HCT116 (cell line): Measurements from ENCODE around the gene CSNK1D. TPM values are rescaled to one million over a fixed set of nuclear protein-coding genes. Genes with fewer than 3 reads are reported as not detected.

Experiments used
- ATAC-seq: fragments of 200-7000 bp; cut with Tn5 transposase; 2 replicates; pipeline ENCODE4 v1.9.1; 2020; ENCODE audit warnings: mild to moderate bottlenecking, moderate library complexity
- BruUV-seq: library from RNA; stranded (reverse); fragments of 400-500 nt; replicated peaks from 2 replicates; lab custom pipeline; 2021; lab: Mats Ljungman, UMichigan
- CTCF ChIA-PET: fragments of 300-600 bp; sonication (Branson Sonifier 250); formaldehyde crosslinking; loops from one replicate; lab custom pipeline; 2021; ENCODE audit warnings: antibody characterized with exemption; lab: Charles Lee
- POLR2A ChIA-PET: fragments of 300-600, 350-600 bp; sonication (Branson Sonifier 250); formaldehyde crosslinking; loops from one replicate; lab custom pipeline; 2021; ENCODE audit warnings: antibody characterized with exemption; lab: Charles Lee
- RAD21 ChIA-PET, 2 experiments: fragments of 300-600 bp; sonication (Branson Sonifier 250); formaldehyde crosslinking; loops; one replicate each; lab custom pipeline; 2023; ENCODE audit warnings: low total read pairs in 2 of 2; ENCODE audit not compliant: uncharacterized antibody in 2 of 2, unreplicated experiment in 2 of 2, low non-redundant PET in 1 of 2; lab: Charles Lee
- DNase-seq: peaks from one replicate; pipeline ENCODE4 v3.0.0-alpha.2; 2010; ENCODE audit warnings: low read depth, low spot score
- H2AFZ ChIP-seq: fragments of 200-600 bp; shearing (Covaris generic), sonication (generic); 2 replicates; pipeline ENCODE4 v1.6.1; 2017; ENCODE audit warnings: low read depth, mixed run types, mixed read lengths, antibody characterized with exemption, low read length; ENCODE audit not compliant: poor library complexity, severe bottlenecking
- H3K27ac ChIP-seq: 2 replicates; pipeline ENCODE4 v1.5.1; 2012; ENCODE audit warnings: low read depth, low read length
- H3K27me3 ChIP-seq: fragments of 200-600 bp; sonication (generic); 2 replicates; pipeline ENCODE4 v1.6.1; 2016; ENCODE audit warnings: mixed run types, low read length, mixed read lengths; ENCODE audit not compliant: insufficient read depth
- H3K36me3 ChIP-seq, 2 experiments: fragments of 200-500 bp in 1 of 2; fragments of 200-600 bp in 1 of 2; sonication (Bioruptor generic) in 1 of 2; sonication (generic) in 1 of 2; 2 replicates each; pipeline versions ENCODE4 v1.5.1 to v1.6.1; 2014 to 2016; ENCODE audit warnings: low read length in 2 of 2, inconsistent platforms in 1 of 2, mixed read lengths in 1 of 2, mixed run types in 1 of 2; ENCODE audit not compliant: insufficient read depth in 2 of 2, control insufficient read depth in 1 of 2
- H3K4me1 ChIP-seq, 2 experiments: fragments of 200-600 bp in 1 of 2; sonication (generic) in 1 of 2; 2 replicates each; pipeline versions ENCODE4 v1.5.1 to v1.6.1; 2012 to 2017; ENCODE audit warnings: low read length in 2 of 2, inconsistent platforms in 1 of 2, mild to moderate bottlenecking in 1 of 2, mixed read lengths in 1 of 2, mixed run types in 1 of 2, moderate library complexity in 1 of 2; ENCODE audit not compliant: insufficient read depth in 2 of 2, control insufficient read depth in 1 of 2
- H3K4me2 ChIP-seq: fragments of 200-600 bp; sonication (generic); 2 replicates; pipeline ENCODE4 v1.6.1; 2017; ENCODE audit warnings: mixed run types, low read length, mixed read lengths
- H3K4me3 ChIP-seq, 2 experiments: fragments of 200-600 bp in 1 of 2; sonication (generic) in 1 of 2; replicated peaks in 1 of 2; 2 replicates each; pipeline ENCODE4 v1.5.1; 2011 to 2016; ENCODE audit warnings: low read length in 2 of 2, control low read depth in 1 of 2, low read depth in 1 of 2, mild to moderate bottlenecking in 1 of 2, mixed read lengths in 1 of 2, mixed run types in 1 of 2
- H3K79me2 ChIP-seq: fragments of 200-600 bp; sonication (generic); 2 replicates; pipeline ENCODE4 v1.6.1; 2017; ENCODE audit warnings: mild to moderate bottlenecking, mixed run types, low read length, moderate library complexity, mixed read lengths; ENCODE audit not compliant: insufficient read depth
- H3K9ac ChIP-seq: fragments of 200-600 bp; sonication (generic); 2 replicates; pipeline ENCODE4 v1.6.1; 2016; ENCODE audit warnings: low read length, mixed read lengths
- H3K9me2 ChIP-seq: fragments of 200-600 bp; sonication (generic), shearing (Covaris generic); 2 replicates; pipeline ENCODE4 v1.6.1; 2017; ENCODE audit warnings: mixed run types, mild to moderate bottlenecking, moderate library complexity; ENCODE audit not compliant: insufficient read depth
- H3K9me3 ChIP-seq, 2 experiments: fragments of 200-500 bp in 1 of 2; fragments of 200-600 bp in 1 of 2; sonication (Bioruptor generic) in 1 of 2; sonication (generic) in 1 of 2; 2 replicates each; pipeline ENCODE4 v1.6.1; 2014 to 2017; ENCODE audit warnings: low read length in 2 of 2, mixed read lengths in 2 of 2, inconsistent platforms in 1 of 2, low read depth in 1 of 2, mild to moderate bottlenecking in 1 of 2, mixed run types in 1 of 2, moderate library complexity in 1 of 2; ENCODE audit not compliant: control insufficient read depth in 1 of 2, insufficient read depth in 1 of 2
- H4K20me1 ChIP-seq: fragments of 200-600 bp; sonication (generic), shearing (Covaris generic); 2 replicates; pipeline ENCODE4 v1.6.1; 2017; ENCODE audit warnings: mixed run types, mild to moderate bottlenecking, moderate library complexity; ENCODE audit not compliant: insufficient read depth
- CBX3 ChIP-seq: IDR thresholded peaks from 2 replicates; pipeline ENCODE4 v1.6.1; 2012; ENCODE audit warnings: low read depth
- CEBPB ChIP-seq: IDR thresholded peaks from 2 replicates; pipeline ENCODE4 v1.6.1; 2012; ENCODE audit warnings: low read depth
- EGR1 ChIP-seq: IDR thresholded peaks from 2 replicates; pipeline ENCODE4 v1.6.1; 2012; ENCODE audit warnings: low read depth
- ELF1 ChIP-seq: IDR thresholded peaks from 2 replicates; pipeline ENCODE4 v1.6.1; 2012; ENCODE audit warnings: low read depth, borderline replicate concordance
- EZH2 ChIP-seq: fragments of 200-600 bp; sonication (generic); IDR thresholded peaks from 2 replicates; pipeline ENCODE4 v1.6.1; 2017; ENCODE audit warnings: antibody characterized with exemption, mixed run types
- POLR2A ChIP-seq: IDR thresholded peaks from 2 replicates; pipeline ENCODE4 v1.7.0; 2011; ENCODE audit warnings: borderline replicate concordance; ENCODE audit not compliant: insufficient read depth, insufficient read length; ENCODE audit errors: extremely low read depth
- POLR2AphosphoS5 ChIP-seq: IDR thresholded peaks from 2 replicates; pipeline ENCODE4 v1.6.1; 2011; ENCODE audit warnings: mild to moderate bottlenecking, low read depth, low read length, moderate library complexity
- SIN3A ChIP-seq: IDR thresholded peaks from 2 replicates; pipeline ENCODE4 v1.6.1; 2012; ENCODE audit warnings: low read depth
- SRF ChIP-seq: IDR thresholded peaks from 2 replicates; pipeline ENCODE4 v1.6.1; 2012; ENCODE audit warnings: low read depth
- TCF7L2 ChIP-seq: IDR thresholded peaks from 2 replicates; pipeline ENCODE4 v1.7.0; 2011; ENCODE audit warnings: borderline replicate concordance, inconsistent platforms; ENCODE audit not compliant: insufficient read depth, insufficient read length; ENCODE audit errors: extremely low read depth
- YY1 ChIP-seq: IDR thresholded peaks from 2 replicates; pipeline ENCODE4 v1.6.1; 2011; ENCODE audit warnings: low read length, low read depth, moderate library complexity, mild to moderate bottlenecking; ENCODE audit not compliant: insufficient replicate concordance; ENCODE audit errors: extremely low read depth
- ZFX ChIP-seq: fragments of 450-650 bp; IDR thresholded peaks from 2 replicates; pipeline ENCODE4 v1.6.1; 2017
- ZNF274 ChIP-seq: fragments of 200-500 bp; sonication (Bioruptor generic); IDR thresholded peaks from 2 replicates; pipeline ENCODE4 v1.6.1; 2014; ENCODE audit warnings: mild to moderate bottlenecking, low read depth, low read length, inconsistent platforms
- intact Hi-C: fragments of 100-400 bp; cut with micrococcal nuclease; formaldehyde crosslinking; loops from 2 replicates; pipeline ENCODE4 v1.10.0; 2022
- total RNA-seq: library from RNA; stranded (reverse); gene quantifications from one replicate; pipeline ENCODE4 v1.2.1, GENCODE V29; 2021; ENCODE audit not compliant: unreplicated experiment
- TF ChIP-seq, protein P1 (sequence below): IDR thresholded peaks from 2 replicates; pipeline ENCODE4 v1.6.1; 2012; ENCODE audit warnings: low read depth
- TF ChIP-seq, protein P2 (sequence below), 3 experiments: fragments of 200-600 bp in 1 of 3; sonication (generic) in 1 of 3; IDR thresholded peaks in 2 of 3; conservative IDR thresholded peaks in 1 of 3; 2 replicates each; pipeline ENCODE4 v1.5.1; 2012 to 2017; ENCODE audit warnings: low read depth in 2 of 3, low read length in 2 of 3, antibody characterized with exemption in 1 of 3, borderline replicate concordance in 1 of 3, control low read depth in 1 of 3, mild to moderate bottlenecking in 1 of 3, mixed read lengths in 1 of 3, mixed run types in 1 of 3, moderate library complexity in 1 of 3; ENCODE audit not compliant: insufficient read depth in 1 of 3
- TF ChIP-seq, protein P3 (sequence below): IDR thresholded peaks from 2 replicates; pipeline ENCODE4 v1.6.1; 2011; ENCODE audit warnings: mild to moderate bottlenecking, low read length, moderate library complexity; ENCODE audit not compliant: insufficient replicate concordance; ENCODE audit errors: extremely low read depth
- TF ChIP-seq, protein P4 (sequence below): IDR thresholded peaks from 2 replicates; pipeline ENCODE4 v1.6.1; 2012

CSNK1D gene
- total RNA-seq, 1 experiment from 2014 or later = 176 TPM

DNA sequence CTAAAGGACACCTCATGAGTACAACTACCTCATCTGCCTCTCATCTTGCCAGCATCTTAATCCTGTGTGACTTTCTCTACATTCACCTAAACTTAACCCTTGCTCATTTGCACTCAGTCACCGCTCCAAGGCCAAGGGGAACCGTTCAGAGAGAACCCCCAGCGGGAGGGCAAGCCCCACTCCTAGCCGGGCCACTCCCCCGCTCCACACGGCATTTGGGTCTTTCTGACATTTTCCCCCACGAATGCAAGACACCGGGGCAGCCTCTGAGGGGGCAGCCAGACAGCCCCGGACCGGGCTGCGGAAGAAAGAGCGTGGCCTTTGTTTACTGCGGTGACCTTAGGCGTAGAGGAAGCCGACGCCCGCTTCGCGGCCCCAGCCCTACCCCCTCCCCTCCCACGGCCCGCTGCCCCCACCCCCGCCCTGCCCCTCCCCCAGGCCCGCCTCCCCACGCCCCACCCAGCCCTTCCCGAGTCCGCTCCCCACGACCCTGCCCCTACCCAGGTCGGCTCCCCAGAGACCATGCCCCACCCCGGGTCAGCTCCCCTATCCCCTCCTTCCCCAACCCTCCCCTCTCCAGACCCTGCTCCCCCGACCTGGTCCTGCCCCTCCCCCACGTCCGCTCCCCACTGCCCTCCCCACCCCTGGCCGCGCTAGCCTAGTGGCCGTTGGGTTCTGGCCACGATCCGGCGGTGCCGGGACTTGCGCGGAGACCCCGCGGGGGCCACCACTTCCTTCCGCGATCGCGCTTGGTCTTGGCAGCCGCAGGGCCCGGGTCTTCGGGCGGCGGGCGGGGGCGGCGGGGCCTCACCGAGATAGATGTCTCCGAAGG is 789 bp downstream of the CSNK1D start (continued):
- TF ChIP-seq EZH2 (no peak), POLR2AphosphoS5 (no peak)

DNA sequence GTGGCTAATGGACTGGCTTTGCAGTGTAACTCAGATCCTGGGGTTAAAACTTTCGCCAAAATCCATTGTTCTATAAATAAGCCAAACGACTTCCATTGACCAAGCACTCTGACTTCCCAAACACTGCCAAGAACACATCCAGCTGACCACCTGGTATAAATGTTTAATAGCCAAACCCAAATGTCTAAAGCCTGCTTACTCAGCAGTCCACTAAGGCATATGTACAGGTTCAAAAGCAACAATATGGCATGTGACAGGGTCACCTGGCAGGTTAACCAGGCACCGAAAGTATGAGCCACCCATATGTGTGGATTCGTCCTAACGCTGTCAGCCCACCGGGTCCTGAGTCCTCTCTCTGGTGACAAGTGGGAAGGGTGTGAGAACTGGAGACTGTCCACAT is 2.1 kb downstream of the CSNK1D start:
- H3K36me3 ChIP-seq = peaks cover 15 to 32% of the 10 kb centered on the region in 2 experiments
- H3K9ac ChIP-seq = no peak overlapping the region
- no peak overlapping the region for H3K4me3 ChIP-seq
- ChIA-PET POLR2A (interaction anchor here (0.6 kb wide), 1 partner anchor 13 kb away, joined by 5 read pairs; no protein-coding TSS in a partner anchor), CTCF (no interaction called here), RAD21 (no interaction called here)
- intact Hi-C loops = no loop called here
- no peak overlapping the region for H3K4me2 ChIP-seq
- no TSS peak for BruUV-seq
- peaks cover 34% of the 10 kb centered on the region; the same call in 1 of the 2 replicates for H4K20me1 ChIP-seq
- no peak overlapping the region for H2AFZ ChIP-seq
- ATAC-seq (no peak), DNase-seq (no peak)
- peaks cover 30 to 64% of the 10 kb centered on the region in 2 experiments for H3K4me1 ChIP-seq
- H3K27ac ChIP-seq = no peak overlapping the region
- H3K9me3 ChIP-seq = no peaks in the 10 kb centered on the region
- H3K9me2 ChIP-seq = no peaks in the 10 kb centered on the region
- H3K27me3 ChIP-seq = no peaks in the 10 kb centered on the region
- H3K79me2 ChIP-seq = peaks cover 68% of the 10 kb centered on the region
- TF ChIP-seq SRF (no peak), TCF7L2 (no peak), EGR1 (no peak), CBX3 (no peak), POLR2A (no peak), CEBPB (no peak), SIN3A (no peak), ZFX (no peak), EZH2 (no peak), YY1 (no peak), ZNF274 (no peak), ELF1 (no peak)
- TF ChIP-seq, protein P1, sequence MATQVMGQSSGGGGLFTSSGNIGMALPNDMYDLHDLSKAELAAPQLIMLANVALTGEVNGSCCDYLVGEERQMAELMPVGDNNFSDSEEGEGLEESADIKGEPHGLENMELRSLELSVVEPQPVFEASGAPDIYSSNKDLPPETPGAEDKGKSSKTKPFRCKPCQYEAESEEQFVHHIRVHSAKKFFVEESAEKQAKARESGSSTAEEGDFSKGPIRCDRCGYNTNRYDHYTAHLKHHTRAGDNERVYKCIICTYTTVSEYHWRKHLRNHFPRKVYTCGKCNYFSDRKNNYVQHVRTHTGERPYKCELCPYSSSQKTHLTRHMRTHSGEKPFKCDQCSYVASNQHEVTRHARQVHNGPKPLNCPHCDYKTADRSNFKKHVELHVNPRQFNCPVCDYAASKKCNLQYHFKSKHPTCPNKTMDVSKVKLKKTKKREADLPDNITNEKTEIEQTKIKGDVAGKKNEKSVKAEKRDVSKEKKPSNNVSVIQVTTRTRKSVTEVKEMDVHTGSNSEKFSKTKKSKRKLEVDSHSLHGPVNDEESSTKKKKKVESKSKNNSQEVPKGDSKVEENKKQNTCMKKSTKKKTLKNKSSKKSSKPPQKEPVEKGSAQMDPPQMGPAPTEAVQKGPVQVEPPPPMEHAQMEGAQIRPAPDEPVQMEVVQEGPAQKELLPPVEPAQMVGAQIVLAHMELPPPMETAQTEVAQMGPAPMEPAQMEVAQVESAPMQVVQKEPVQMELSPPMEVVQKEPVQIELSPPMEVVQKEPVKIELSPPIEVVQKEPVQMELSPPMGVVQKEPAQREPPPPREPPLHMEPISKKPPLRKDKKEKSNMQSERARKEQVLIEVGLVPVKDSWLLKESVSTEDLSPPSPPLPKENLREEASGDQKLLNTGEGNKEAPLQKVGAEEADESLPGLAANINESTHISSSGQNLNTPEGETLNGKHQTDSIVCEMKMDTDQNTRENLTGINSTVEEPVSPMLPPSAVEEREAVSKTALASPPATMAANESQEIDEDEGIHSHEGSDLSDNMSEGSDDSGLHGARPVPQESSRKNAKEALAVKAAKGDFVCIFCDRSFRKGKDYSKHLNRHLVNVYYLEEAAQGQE = no peak
- TF ChIP-seq, protein P2, sequence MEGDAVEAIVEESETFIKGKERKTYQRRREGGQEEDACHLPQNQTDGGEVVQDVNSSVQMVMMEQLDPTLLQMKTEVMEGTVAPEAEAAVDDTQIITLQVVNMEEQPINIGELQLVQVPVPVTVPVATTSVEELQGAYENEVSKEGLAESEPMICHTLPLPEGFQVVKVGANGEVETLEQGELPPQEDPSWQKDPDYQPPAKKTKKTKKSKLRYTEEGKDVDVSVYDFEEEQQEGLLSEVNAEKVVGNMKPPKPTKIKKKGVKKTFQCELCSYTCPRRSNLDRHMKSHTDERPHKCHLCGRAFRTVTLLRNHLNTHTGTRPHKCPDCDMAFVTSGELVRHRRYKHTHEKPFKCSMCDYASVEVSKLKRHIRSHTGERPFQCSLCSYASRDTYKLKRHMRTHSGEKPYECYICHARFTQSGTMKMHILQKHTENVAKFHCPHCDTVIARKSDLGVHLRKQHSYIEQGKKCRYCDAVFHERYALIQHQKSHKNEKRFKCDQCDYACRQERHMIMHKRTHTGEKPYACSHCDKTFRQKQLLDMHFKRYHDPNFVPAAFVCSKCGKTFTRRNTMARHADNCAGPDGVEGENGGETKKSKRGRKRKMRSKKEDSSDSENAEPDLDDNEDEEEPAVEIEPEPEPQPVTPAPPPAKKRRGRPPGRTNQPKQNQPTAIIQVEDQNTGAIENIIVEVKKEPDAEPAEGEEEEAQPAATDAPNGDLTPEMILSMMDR (IDR thresholded peaks at IDR 0.05 in 2 of 3, conservative IDR thresholded peaks at IDR 0.05 in 1 of 3; ENCODE audit: borderline replicate concordance in 1 of 3, insufficient read depth in 1 of 3, low read depth in 2 of 3, low read length in 2 of 3) = no peak
- TF ChIP-seq, protein P3, sequence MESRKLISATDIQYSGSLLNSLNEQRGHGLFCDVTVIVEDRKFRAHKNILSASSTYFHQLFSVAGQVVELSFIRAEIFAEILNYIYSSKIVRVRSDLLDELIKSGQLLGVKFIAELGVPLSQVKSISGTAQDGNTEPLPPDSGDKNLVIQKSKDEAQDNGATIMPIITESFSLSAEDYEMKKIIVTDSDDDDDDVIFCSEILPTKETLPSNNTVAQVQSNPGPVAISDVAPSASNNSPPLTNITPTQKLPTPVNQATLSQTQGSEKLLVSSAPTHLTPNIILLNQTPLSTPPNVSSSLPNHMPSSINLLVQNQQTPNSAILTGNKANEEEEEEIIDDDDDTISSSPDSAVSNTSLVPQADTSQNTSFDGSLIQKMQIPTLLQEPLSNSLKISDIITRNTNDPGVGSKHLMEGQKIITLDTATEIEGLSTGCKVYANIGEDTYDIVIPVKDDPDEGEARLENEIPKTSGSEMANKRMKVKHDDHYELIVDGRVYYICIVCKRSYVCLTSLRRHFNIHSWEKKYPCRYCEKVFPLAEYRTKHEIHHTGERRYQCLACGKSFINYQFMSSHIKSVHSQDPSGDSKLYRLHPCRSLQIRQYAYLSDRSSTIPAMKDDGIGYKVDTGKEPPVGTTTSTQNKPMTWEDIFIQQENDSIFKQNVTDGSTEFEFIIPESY = no peak
- TF ChIP-seq, protein P4, sequence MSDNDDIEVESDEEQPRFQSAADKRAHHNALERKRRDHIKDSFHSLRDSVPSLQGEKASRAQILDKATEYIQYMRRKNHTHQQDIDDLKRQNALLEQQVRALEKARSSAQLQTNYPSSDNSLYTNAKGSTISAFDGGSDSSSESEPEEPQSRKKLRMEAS = no peak
